IMR-90 (cell line): ENCODE data around the gene DYTN. TPM values are rescaled to one million over a fixed set of nuclear protein-coding genes. Genes with fewer than 3 reads are reported as not detected.

ENCODE experiments used
- ATAC-seq: fragments of 200-7000 bp; cut with Tn5 transposase; 2 replicates; pipeline ENCODE4 v1.9.1; 2020; ENCODE audit warnings: low read depth, mild to moderate bottlenecking, moderate library complexity
- BruUV-seq: library from RNA; stranded (reverse); fragments of 400-500 nt; replicated peaks from 2 replicates; lab custom pipeline; 2021; lab: Mats Ljungman, UMichigan
- CTCF ChIA-PET: fragments of 300-600 bp; formaldehyde crosslinking; extraction: SDS; loops from one replicate; lab custom pipeline; 2021; ENCODE audit warnings: antibody characterized with exemption; lab: Yijun Ruan, JAX
- POLR2A ChIA-PET: fragments of 300-600 bp; sonication (Branson Sonifier 250); formaldehyde crosslinking; loops from one replicate; lab custom pipeline; 2022; ENCODE audit warnings: antibody characterized with exemption; ENCODE audit not compliant: unreplicated experiment; lab: Charles Lee
- DNase-seq: peaks from one replicate; pipeline ENCODE4 v3.0.0; 2013
- H2AFZ ChIP-seq: replicated peaks from 2 replicates; pipeline ENCODE3; 2013; ENCODE audit warnings: low read length, mild to moderate bottlenecking; ENCODE audit not compliant: poor library complexity
- H2AK5ac ChIP-seq: 2 replicates; pipeline ENCODE4 v1.6.1; 2013; ENCODE audit warnings: low read depth, low read length, inconsistent platforms
- H2AK9ac ChIP-seq: replicated peaks from 2 replicates; pipeline ENCODE3; 2013; ENCODE audit warnings: mild to moderate bottlenecking, low read depth, low read length, moderate library complexity; ENCODE audit not compliant: poor library complexity
- H2BK120ac ChIP-seq: 2 replicates; pipeline ENCODE4 v1.6.1; 2013; ENCODE audit warnings: low read depth, low read length, inconsistent platforms
- H2BK15ac ChIP-seq: 3 replicates; pipeline ENCODE4 v1.6.1; 2013; ENCODE audit warnings: low read depth, low read length, inconsistent platforms
- H2BK20ac ChIP-seq: 2 replicates; pipeline ENCODE4 v1.6.1; 2013; ENCODE audit warnings: low read depth, mild to moderate bottlenecking, inconsistent platforms, low read length, moderate library complexity
- H2BK5ac ChIP-seq: 2 replicates; pipeline ENCODE4 v1.6.1; 2013; ENCODE audit warnings: mild to moderate bottlenecking, low read depth, low read length, inconsistent platforms; ENCODE audit not compliant: poor library complexity, severe bottlenecking
- H3K14ac ChIP-seq: replicated peaks from 2 replicates; pipeline ENCODE4 v1.6.1; 2013; ENCODE audit warnings: low read depth, low read length, inconsistent platforms
- H3K18ac ChIP-seq: 2 replicates; pipeline ENCODE4 v1.6.1; 2013; ENCODE audit warnings: low read depth, low read length, control low read depth
- H3K23ac ChIP-seq: 2 replicates; pipeline ENCODE4 v1.6.1; 2013; ENCODE audit warnings: low read depth, low read length, inconsistent platforms
- H3K27ac ChIP-seq: 2 replicates; pipeline ENCODE4 v1.5.1; 2013; ENCODE audit warnings: mild to moderate bottlenecking, control low read depth, low read length; ENCODE audit not compliant: insufficient read depth
- H3K27me3 ChIP-seq: 2 replicates; pipeline ENCODE4 v1.6.1; 2013; ENCODE audit warnings: low read length; ENCODE audit not compliant: control insufficient read depth, insufficient read depth
- H3K36me3 ChIP-seq: 2 replicates; pipeline ENCODE4 v1.6.1; 2013; ENCODE audit warnings: low read length, mixed read lengths; ENCODE audit not compliant: control insufficient read depth, insufficient read depth
- H3K4ac ChIP-seq: 2 replicates; pipeline ENCODE4 v1.6.1; 2013; ENCODE audit warnings: low read depth, low read length, inconsistent platforms
- H3K4me1 ChIP-seq: 2 replicates; pipeline ENCODE4 v1.6.1; 2013; ENCODE audit warnings: low read length, mixed read lengths; ENCODE audit not compliant: control insufficient read depth, insufficient read depth
- H3K4me2 ChIP-seq: 2 replicates; pipeline ENCODE4 v1.6.1; 2013; ENCODE audit warnings: low read depth, mild to moderate bottlenecking, control low read depth, low read length, moderate library complexity
- H3K4me3 ChIP-seq: 2 replicates; pipeline ENCODE4 v1.5.1; 2013; ENCODE audit warnings: low read depth, mild to moderate bottlenecking, control low read depth, low read length, moderate library complexity; ENCODE audit not compliant: insufficient read depth
- H3K56ac ChIP-seq: 2 replicates; pipeline ENCODE4 v1.6.1; 2013; ENCODE audit warnings: low read length, inconsistent platforms; ENCODE audit not compliant: insufficient read depth; ENCODE audit errors: extremely low read depth
- H3K79me1 ChIP-seq, 2 experiments: 2 replicates each; pipeline ENCODE4 v1.6.1; 2013; ENCODE audit warnings: low read length in 2 of 2, inconsistent platforms in 1 of 2, low read depth in 1 of 2
- H3K9ac ChIP-seq: 2 replicates; pipeline ENCODE4 v1.6.1; 2013; ENCODE audit warnings: low read depth, low read length, control low read depth
- H3K9me1 ChIP-seq: 2 replicates; pipeline ENCODE4 v1.6.1; 2013; ENCODE audit warnings: low read length, inconsistent platforms; ENCODE audit not compliant: insufficient read depth
- H3K9me3 ChIP-seq: 2 replicates; pipeline ENCODE4 v1.6.1; 2013; ENCODE audit warnings: low read length; ENCODE audit not compliant: control insufficient read depth, insufficient read depth
- H4K20me1 ChIP-seq: 2 replicates; pipeline ENCODE4 v1.6.1; 2013; ENCODE audit warnings: low read length, inconsistent platforms; ENCODE audit not compliant: insufficient read depth
- H4K5ac ChIP-seq: 2 replicates; pipeline ENCODE4 v1.6.1; 2013; ENCODE audit warnings: mild to moderate bottlenecking, low read depth, low read length, control low read depth
- H4K8ac ChIP-seq, 2 experiments: 2 replicates each; pipeline ENCODE4 v1.6.1; 2013; ENCODE audit warnings: low read depth in 2 of 2, low read length in 2 of 2, control low read depth in 1 of 2, inconsistent platforms in 1 of 2
- H4K91ac ChIP-seq: 2 replicates; pipeline ENCODE4 v1.6.1; 2013; ENCODE audit warnings: low read depth, low read length, inconsistent platforms; ENCODE audit not compliant: insufficient read depth
- CEBPB ChIP-seq: IDR thresholded peaks from 2 replicates; pipeline ENCODE4 v1.6.1; 2012; ENCODE audit warnings: low read depth, low read length, improper control_type of control experiment
- FOS ChIP-seq: fragments of 150-350 bp; IDR thresholded peaks from 2 replicates; pipeline ENCODE4 v1.6.1; 2016; ENCODE audit warnings: low read depth, low read length
- MAZ ChIP-seq: IDR thresholded peaks from 2 replicates; pipeline ENCODE4 v1.6.1; 2012; ENCODE audit warnings: low read depth, mild to moderate bottlenecking, low read length, improper control_type of control experiment, moderate library complexity, borderline replicate concordance
- MXI1 ChIP-seq: IDR thresholded peaks from 2 replicates; pipeline ENCODE4 v1.6.1; 2012; ENCODE audit warnings: low read depth, mild to moderate bottlenecking, low read length, moderate library complexity, borderline replicate concordance
- RCOR1 ChIP-seq: IDR thresholded peaks from 2 replicates; pipeline ENCODE4 v1.6.1; 2012; ENCODE audit warnings: mild to moderate bottlenecking, low read length, improper control_type of control experiment; ENCODE audit not compliant: insufficient replicate concordance
- RFX5 ChIP-seq: IDR thresholded peaks from 2 replicates; pipeline ENCODE4 v1.8.0; 2012; ENCODE audit warnings: low read depth, mild to moderate bottlenecking, low read length, moderate library complexity
- SMC3 ChIP-seq: fragments of 150-350 bp; IDR thresholded peaks from 2 replicates; pipeline ENCODE4 v1.6.1; 2016; ENCODE audit warnings: low read depth, mild to moderate bottlenecking, antibody characterized with exemption, low read length, moderate library complexity
- WGBS, 2 experiments: methylation state at CpG; one replicate each; pipeline versions ENCODE4 v1.1.5 to v1.1.7; 2013; ENCODE audit warnings: missing lambda C conversion rate in 2 of 2; ENCODE audit not compliant: insufficient read length in 1 of 2; ENCODE audit errors: extremely low coverage in 2 of 2; 5-methylcytosine and 5-hydroxymethylcytosine counted together
- dilution Hi-C: fragments of 300-500 bp; cut with HindIII; formaldehyde crosslinking; loops from one replicate; pipeline ENCODE4 v1.14.3; 2018; ENCODE audit warnings: low sequenced_read_pairs; ENCODE audit not compliant: unreplicated experiment
- in situ Hi-C: fragments of 300-500 bp; cut with MboI; formaldehyde crosslinking; loops from 3 replicates; pipeline ENCODE4 v1.14.3; 2019; ENCODE audit warnings: low sequenced_read_pairs, inconsistent platforms, mixed read lengths
- intact Hi-C: fragments of 100-400 bp; cut with micrococcal nuclease; formaldehyde crosslinking; loops from 2 replicates; pipeline ENCODE4 v1.10.0; 2022
- polyA plus RNA-seq, 3 experiments: library from polyadenylated mRNA; depleted of rRNA; stranded (reverse); fragments of >200 nt; gene quantifications; 2 replicates each; pipeline ENCODE4 v1.2.3, GENCODE V29; 2012; ENCODE audit warnings: low replicate concordance in 1 of 3
- total RNA-seq: library from RNA; depleted of rRNA; stranded (reverse); fragments of >200 nt; gene quantifications from 2 replicates; pipeline ENCODE4 v1.2.3, GENCODE V29; 2012
- TF ChIP-seq, protein P1 (sequence below): fragments of 150-350 bp; IDR thresholded peaks from 2 replicates; pipeline ENCODE4 v1.6.1; 2016; ENCODE audit warnings: low read depth, mild to moderate bottlenecking, low read length, moderate library complexity, borderline replicate concordance
- TF ChIP-seq, protein P2 (sequence below): conservative IDR thresholded peaks from 2 replicates; pipeline ENCODE4 v1.5.1; 2012; ENCODE audit warnings: mild to moderate bottlenecking, low read depth, low read length, improper control_type of control experiment

DYTN gene
- total and polyA plus RNA-seq, 2 of the 4 experiments (the other 2 are of a cell fraction), result not detected

- Histone ChIP-seq H3K23ac (no peak overlapping the region), H4K20me1 (no peaks in the 10 kb centered on the region), H3K27me3 (no peaks in the 10 kb centered on the region), H3K18ac (no peak overlapping the region), H3K4ac (no peak overlapping the region), H2BK5ac (no peak overlapping the region), H3K9me3 (no peaks in the 10 kb centered on the region), H3K79me1 (no peaks in the 10 kb centered on the region), H3K4me1 (no peaks in the 10 kb centered on the region), H3K4me3 (no peak overlapping the region), H2AK5ac (no peak overlapping the region), H4K91ac (no peak overlapping the region), H3K9me1 (no peaks in the 10 kb centered on the region), H2AFZ (no peak overlapping the region), H4K5ac (no peak overlapping the region), H2BK15ac (no peak overlapping the region), H2AK9ac (no peak overlapping the region), H3K56ac (no peak overlapping the region), H3K36me3 (no peaks in the 10 kb centered on the region), H3K27ac (no peak overlapping the region), H3K14ac (no peak overlapping the region), H2BK120ac (no peak overlapping the region), H4K8ac (no peak overlapping the region), H3K4me2 (no peak overlapping the region), H3K9ac (no peak overlapping the region), H2BK20ac (no peak overlapping the region)
- BruUV-seq, result no TSS peak
- intact Hi-C loops, result no loop called here
- TF ChIP-seq, protein P1, sequence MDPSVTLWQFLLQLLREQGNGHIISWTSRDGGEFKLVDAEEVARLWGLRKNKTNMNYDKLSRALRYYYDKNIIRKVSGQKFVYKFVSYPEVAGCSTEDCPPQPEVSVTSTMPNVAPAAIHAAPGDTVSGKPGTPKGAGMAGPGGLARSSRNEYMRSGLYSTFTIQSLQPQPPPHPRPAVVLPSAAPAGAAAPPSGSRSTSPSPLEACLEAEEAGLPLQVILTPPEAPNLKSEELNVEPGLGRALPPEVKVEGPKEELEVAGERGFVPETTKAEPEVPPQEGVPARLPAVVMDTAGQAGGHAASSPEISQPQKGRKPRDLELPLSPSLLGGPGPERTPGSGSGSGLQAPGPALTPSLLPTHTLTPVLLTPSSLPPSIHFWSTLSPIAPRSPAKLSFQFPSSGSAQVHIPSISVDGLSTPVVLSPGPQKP, result no peak
- no peak for TF ChIP-seq RFX5
- TF ChIP-seq CEBPB, result no peak
- TF ChIP-seq FOS, result no peak
- no peak for TF ChIP-seq MXI1
- TF ChIP-seq SMC3, result no peak
- no peak for TF ChIP-seq RCOR1
- TF ChIP-seq, protein P2, sequence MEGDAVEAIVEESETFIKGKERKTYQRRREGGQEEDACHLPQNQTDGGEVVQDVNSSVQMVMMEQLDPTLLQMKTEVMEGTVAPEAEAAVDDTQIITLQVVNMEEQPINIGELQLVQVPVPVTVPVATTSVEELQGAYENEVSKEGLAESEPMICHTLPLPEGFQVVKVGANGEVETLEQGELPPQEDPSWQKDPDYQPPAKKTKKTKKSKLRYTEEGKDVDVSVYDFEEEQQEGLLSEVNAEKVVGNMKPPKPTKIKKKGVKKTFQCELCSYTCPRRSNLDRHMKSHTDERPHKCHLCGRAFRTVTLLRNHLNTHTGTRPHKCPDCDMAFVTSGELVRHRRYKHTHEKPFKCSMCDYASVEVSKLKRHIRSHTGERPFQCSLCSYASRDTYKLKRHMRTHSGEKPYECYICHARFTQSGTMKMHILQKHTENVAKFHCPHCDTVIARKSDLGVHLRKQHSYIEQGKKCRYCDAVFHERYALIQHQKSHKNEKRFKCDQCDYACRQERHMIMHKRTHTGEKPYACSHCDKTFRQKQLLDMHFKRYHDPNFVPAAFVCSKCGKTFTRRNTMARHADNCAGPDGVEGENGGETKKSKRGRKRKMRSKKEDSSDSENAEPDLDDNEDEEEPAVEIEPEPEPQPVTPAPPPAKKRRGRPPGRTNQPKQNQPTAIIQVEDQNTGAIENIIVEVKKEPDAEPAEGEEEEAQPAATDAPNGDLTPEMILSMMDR, result no peak
- TF ChIP-seq MAZ, result no peak
- DNase-seq, result no peak
- ChIA-PET CTCF (no interaction called here), POLR2A (no interaction called here)
- 20% methylated on average over 1 of the region's 2 CpGs; no CpG with 5 or more reads in 1 of the 2 experiments for WGBS, 2 experiments
- dilution Hi-C loops, result no loop called here
- no peak for ATAC-seq
- in situ Hi-C loops, result no loop called here
Observed at GRCh38 chr2:206733341-206733740, 15.1 kb upstream of the DYTN start.
